ENCODE measurements around the gene LCA5. TPM values are rescaled to one million over a fixed set of nuclear protein-coding genes. Genes with fewer than 3 reads are reported as not detected.

Gene LCA5
- total RNA-seq, 2 donors from 2014 or later = 6.4 to 11.1 TPM

- no peak overlapping the region for H3K27ac ChIP-seq (ENCODE audit: low read depth, low read length)
- no peaks in the 10 kb centered on the region for H3K27me3 Mint-ChIP-seq (ENCODE audit: insufficient read depth)
- H3K27me3 ChIP-seq (ENCODE audit: control insufficient read depth, insufficient read depth, low read length, poor library complexity, severe bottlenecking) = no peaks in the 10 kb centered on the region
- no peaks in the 10 kb centered on the region for H3K36me3 Mint-ChIP-seq (ENCODE audit: low read depth)
- no peak overlapping the region for H3K4me3 ChIP-seq (ENCODE audit: low read length)
- no peaks in the 10 kb centered on the region for H3K9me3 Mint-ChIP-seq
- H3K27ac Mint-ChIP-seq = no peak overlapping the region
- H3K36me3 ChIP-seq (ENCODE audit: control insufficient read depth, insufficient read depth, low read length) = no peaks in the 10 kb centered on the region
- WGBS, 2 experiments (ENCODE audit: insufficient coverage in 1 of 2, insufficient read length in 1 of 2) = 89% methylated on average over 1 of the region's 1 CpG; no CpG with 5 or more reads in 1 of the 2 experiments
- H3K9me3 ChIP-seq (ENCODE audit: control insufficient read depth, low read length) = no peaks in the 10 kb centered on the region
- peaks cover 4% of the 10 kb centered on the region for H3K4me1 ChIP-seq (ENCODE audit: control insufficient read depth, insufficient read depth, low read length)
- TF ChIP-seq CTCF (conservative IDR thresholded peaks at IDR 0.05) = no peak
- H3K4me3 Mint-ChIP-seq = no peak overlapping the region
- DNase-seq = no peak
- peaks cover 11% of the 10 kb centered on the region for H3K4me1 Mint-ChIP-seq
- no peak overlapping the region for H3K9ac ChIP-seq (ENCODE audit: extremely low read depth, low read length, poor library complexity, severe bottlenecking)
These were observed 38.4 kb downstream of the LCA5 start for GRCh38 chr6:79498842-79499241.

DNA sequence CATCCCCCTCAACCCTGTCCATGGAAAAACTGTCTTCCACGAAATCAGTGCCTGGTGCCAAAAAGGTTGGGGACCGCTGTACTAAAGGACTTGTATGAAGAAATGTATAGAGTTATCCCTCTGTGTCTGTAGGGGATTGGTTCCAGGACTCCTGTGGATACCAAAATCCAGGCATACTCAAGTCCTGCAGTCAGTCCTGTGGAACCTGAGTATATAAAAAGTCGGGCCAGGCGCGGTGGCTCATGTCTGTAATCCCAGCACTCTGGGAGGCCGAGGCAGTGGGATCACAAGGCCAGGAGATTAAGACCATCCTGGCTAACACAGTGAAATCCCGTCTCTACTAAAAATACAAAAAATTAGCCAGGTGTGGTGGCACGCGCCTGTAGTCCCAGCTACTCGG, 42.0 kb downstream of the LCA5 start:
- no peak overlapping the region for H3K27ac Mint-ChIP-seq
- H3K9me3 Mint-ChIP-seq = no peaks in the 10 kb centered on the region
- no peaks in the 10 kb centered on the region for H3K27me3 Mint-ChIP-seq (ENCODE audit: insufficient read depth)
- H3K27ac ChIP-seq (ENCODE audit: low read depth, low read length) = no peak overlapping the region
- no peaks in the 10 kb centered on the region for H3K36me3 Mint-ChIP-seq (ENCODE audit: low read depth)
- no peak overlapping the region for H3K4me3 Mint-ChIP-seq
- no peak for TF ChIP-seq CTCF (conservative IDR thresholded peaks at IDR 0.05)
- H3K4me1 Mint-ChIP-seq = peaks cover 11% of the 10 kb centered on the region
- H3K4me3 ChIP-seq (ENCODE audit: low read length) = no peak overlapping the region
- H3K4me1 ChIP-seq (ENCODE audit: control insufficient read depth, insufficient read depth, low read length) = peaks cover 4% of the 10 kb centered on the region
- no peaks in the 10 kb centered on the region for H3K27me3 ChIP-seq (ENCODE audit: control insufficient read depth, insufficient read depth, low read length, poor library complexity, severe bottlenecking)
- 93% methylated on average over 4 to 10 of the region's 10 CpGs for WGBS, 2 experiments (ENCODE audit: insufficient coverage in 1 of 2, insufficient read length in 1 of 2)
- H3K36me3 ChIP-seq (ENCODE audit: control insufficient read depth, insufficient read depth, low read length) = no peaks in the 10 kb centered on the region
- H3K9ac ChIP-seq (ENCODE audit: extremely low read depth, low read length, poor library complexity, severe bottlenecking) = no peak overlapping the region
- peak; percentile 44 for DNase-seq
- no peaks in the 10 kb centered on the region for H3K9me3 ChIP-seq (ENCODE audit: control insufficient read depth, low read length)

DNA sequence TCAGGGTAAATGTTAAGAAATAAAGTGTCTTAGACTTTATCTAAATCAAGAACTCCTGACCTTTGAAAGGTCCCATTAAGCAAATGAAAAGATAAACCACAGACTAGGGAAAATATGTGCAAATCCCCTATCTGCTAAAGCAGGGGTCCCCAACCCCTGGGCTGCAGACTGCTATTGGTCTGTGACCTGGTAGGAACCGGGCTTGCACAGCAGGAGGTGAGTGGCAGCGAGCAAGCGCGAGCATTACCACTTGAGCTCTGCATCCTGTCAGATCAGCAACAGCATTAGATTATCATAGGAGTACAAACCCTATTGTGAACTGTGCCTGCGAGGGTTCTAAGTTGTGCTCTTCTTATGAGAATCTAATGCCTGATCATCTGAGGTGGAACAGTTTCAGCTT, 42.4 kb downstream of the LCA5 start:
- Histone ChIP-seq H3K4me3 (ENCODE audit: low read length) (no peak overlapping the region), H3K9ac (ENCODE audit: extremely low read depth, low read length, poor library complexity, severe bottlenecking) (no peak overlapping the region), H3K27ac (ENCODE audit: low read depth, low read length) (no peak overlapping the region), H3K36me3 (ENCODE audit: control insufficient read depth, insufficient read depth, low read length) (no peaks in the 10 kb centered on the region), H3K4me1 (ENCODE audit: control insufficient read depth, insufficient read depth, low read length) (peaks cover 4% of the 10 kb centered on the region), H3K9me3 (ENCODE audit: control insufficient read depth, low read length) (no peaks in the 10 kb centered on the region), H3K27me3 (ENCODE audit: control insufficient read depth, insufficient read depth, low read length, poor library complexity, severe bottlenecking) (no peaks in the 10 kb centered on the region)
- Mint-ChIP-seq H3K9me3 (no peaks in the 10 kb centered on the region), H3K4me3 (no peak overlapping the region), H3K4me1 (peaks cover 11% of the 10 kb centered on the region), H3K27me3 (ENCODE audit: insufficient read depth) (no peaks in the 10 kb centered on the region), H3K27ac (no peak overlapping the region), H3K36me3 (ENCODE audit: low read depth) (no peaks in the 10 kb centered on the region)
- peak; percentile 83 for DNase-seq
- WGBS, 2 experiments (ENCODE audit: insufficient coverage in 1 of 2, insufficient read length in 1 of 2) = 30% methylated on average over 4 to 5 of the region's 5 CpGs
- TF ChIP-seq CTCF (conservative IDR thresholded peaks at IDR 0.05) = no peak

Measured in endodermal cell (in vitro differentiated cells).